Measurements from ENCODE around the gene GNAI3. TPM values are rescaled to one million over a fixed set of nuclear protein-coding genes. Genes with fewer than 3 reads are reported as not detected.
A peak's percentile ranks its signal among the peaks of the same experiment; 100 is the strongest.
"Not testable (repeated sequence)": the region's sequence is repeated elsewhere in the genome, so short reads cannot be mapped to it uniquely, and the experiment has no call there.

GNAI3 gene
- total RNA-seq, 1 experiment from 2014 or later: 10.0 TPM

DNA sequence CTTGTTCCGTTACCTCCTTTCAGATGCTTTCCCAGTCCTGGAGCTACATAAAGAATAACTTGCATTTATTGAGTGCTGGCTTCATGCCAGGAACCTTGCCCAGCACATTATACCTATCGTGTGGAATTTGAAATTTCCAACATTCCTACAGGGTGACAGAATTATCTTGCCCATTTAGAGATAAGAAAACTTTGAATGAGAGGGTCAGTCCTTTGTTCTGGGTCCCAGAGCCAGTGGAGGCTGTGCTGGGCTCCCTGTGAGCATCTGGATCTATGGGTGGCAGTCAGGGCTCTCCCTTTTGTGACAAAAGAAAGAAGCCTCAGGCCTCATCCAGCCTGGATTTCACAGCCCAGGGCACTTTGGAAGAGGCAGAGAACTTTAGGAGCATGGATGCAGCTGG, 110.7 kb downstream of the GNAI3 start:
- no peak for TF ChIP-seq EZH2 (IDR thresholded peaks at IDR 0.05; ENCODE audit: low read depth)
- TF ChIP-seq, protein P1, sequence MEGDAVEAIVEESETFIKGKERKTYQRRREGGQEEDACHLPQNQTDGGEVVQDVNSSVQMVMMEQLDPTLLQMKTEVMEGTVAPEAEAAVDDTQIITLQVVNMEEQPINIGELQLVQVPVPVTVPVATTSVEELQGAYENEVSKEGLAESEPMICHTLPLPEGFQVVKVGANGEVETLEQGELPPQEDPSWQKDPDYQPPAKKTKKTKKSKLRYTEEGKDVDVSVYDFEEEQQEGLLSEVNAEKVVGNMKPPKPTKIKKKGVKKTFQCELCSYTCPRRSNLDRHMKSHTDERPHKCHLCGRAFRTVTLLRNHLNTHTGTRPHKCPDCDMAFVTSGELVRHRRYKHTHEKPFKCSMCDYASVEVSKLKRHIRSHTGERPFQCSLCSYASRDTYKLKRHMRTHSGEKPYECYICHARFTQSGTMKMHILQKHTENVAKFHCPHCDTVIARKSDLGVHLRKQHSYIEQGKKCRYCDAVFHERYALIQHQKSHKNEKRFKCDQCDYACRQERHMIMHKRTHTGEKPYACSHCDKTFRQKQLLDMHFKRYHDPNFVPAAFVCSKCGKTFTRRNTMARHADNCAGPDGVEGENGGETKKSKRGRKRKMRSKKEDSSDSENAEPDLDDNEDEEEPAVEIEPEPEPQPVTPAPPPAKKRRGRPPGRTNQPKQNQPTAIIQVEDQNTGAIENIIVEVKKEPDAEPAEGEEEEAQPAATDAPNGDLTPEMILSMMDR (conservative IDR thresholded peaks at IDR 0.05): no peak
- Histone ChIP-seq H3K9me3 (ENCODE audit: insufficient read depth, low read depth) (0 out of 2 replicates have a peak, but pooled peaks cover 3% of the 10 kb centered on the region), H3K27ac (no peak overlapping the region), H3K4me2 (peak overlapping the region; percentile 28), H3K79me2 (ENCODE audit: low read depth) (no peaks in the 10 kb centered on the region), H3F3A (ENCODE audit: insufficient read depth, low read depth) (peaks cover 15% of the 10 kb centered on the region; the same call in 1 of the 2 replicates), H3K9me2 (ENCODE audit: insufficient read depth) (no peaks in the 10 kb centered on the region), H4K20me1 (ENCODE audit: insufficient read depth) (no peaks in the 10 kb centered on the region), H3K4me3 (no peak overlapping the region), H3K27me3 (ENCODE audit: insufficient read depth, low read depth) (no peaks in the 10 kb centered on the region), H3K36me3 (ENCODE audit: low read depth) (no peaks in the 10 kb centered on the region), H3K4me1 (replicated peaks; ENCODE audit: insufficient read depth) (peaks cover 47% of the 10 kb centered on the region), H2AFZ (no peak overlapping the region)
- POLR2A ChIA-PET (ENCODE audit: unreplicated experiment): interaction anchor here (0.6 kb wide), 1 partner anchor 59 kb away, joined by 3 read pairs; no protein-coding TSS in a partner anchor
- intact Hi-C loops (cut with micrococcal nuclease; ENCODE audit: unreplicated experiment): loop anchor here (5.0 kb wide), 1 partner anchor 58 kb away; no protein-coding TSS in a partner anchor
- CTCF ChIA-PET: interaction anchor here (0.6 kb wide), 1 partner anchor 129 kb away, joined by 4 read pairs; no protein-coding TSS in a partner anchor
- peak; percentile 44 to 71 for DNase-seq
- BruUV-seq (replicated peaks): no TSS peak

DNA sequence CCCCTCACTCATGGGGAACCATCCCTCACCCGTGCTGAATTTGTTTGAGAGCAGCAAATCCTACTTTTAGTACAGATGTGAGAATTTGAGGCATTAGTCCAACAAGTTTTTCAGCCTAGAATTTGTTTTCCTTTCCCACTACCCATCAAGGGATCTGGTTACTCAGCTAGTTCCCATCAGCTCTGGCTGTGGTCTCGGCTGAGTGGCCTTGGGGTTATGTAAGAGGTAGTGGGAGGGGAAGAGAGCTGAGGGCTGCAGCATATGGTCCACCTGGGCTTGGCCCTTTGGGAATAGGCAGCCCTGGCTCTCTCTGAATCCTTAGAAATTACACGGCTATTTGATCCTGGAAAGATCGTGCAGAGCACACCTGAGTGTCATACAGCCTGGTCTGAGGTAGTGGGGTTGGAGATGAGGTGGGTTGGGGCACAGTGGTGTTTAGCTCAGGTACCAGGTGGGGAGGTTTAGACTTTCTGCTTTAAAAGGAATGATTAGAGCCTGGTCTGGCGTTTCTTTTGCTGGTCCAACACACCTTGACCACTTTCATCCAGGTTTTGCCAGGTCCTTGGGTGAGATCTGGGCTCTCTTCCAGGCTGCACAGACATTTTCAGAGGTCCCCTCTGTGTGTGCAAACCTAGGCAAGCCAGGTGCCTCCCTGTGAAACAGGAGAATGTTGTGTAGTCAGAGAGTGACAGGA, 111.7 kb downstream of the GNAI3 start:
- no peak for TF ChIP-seq EZH2 (IDR thresholded peaks at IDR 0.05; ENCODE audit: low read depth)
- TF ChIP-seq, protein P1 (conservative IDR thresholded peaks at IDR 0.05): no peak
- peaks cover 22% of the 10 kb centered on the region; the same call in 1 of the 2 replicates for H3F3A ChIP-seq (ENCODE audit: insufficient read depth, low read depth)
- no peak for DNase-seq
- no peaks in the 10 kb centered on the region for H3K79me2 ChIP-seq (ENCODE audit: low read depth)
- peaks cover 50% of the 10 kb centered on the region for H3K4me1 ChIP-seq (replicated peaks; ENCODE audit: insufficient read depth)
- no peaks in the 10 kb centered on the region for H3K9me2 ChIP-seq (ENCODE audit: insufficient read depth)
- H3K9me3 ChIP-seq (ENCODE audit: insufficient read depth, low read depth): no peaks in the 10 kb centered on the region
- H3K4me2 ChIP-seq: no peak overlapping the region
- H3K27me3 ChIP-seq (ENCODE audit: insufficient read depth, low read depth): no peaks in the 10 kb centered on the region
- H3K36me3 ChIP-seq (ENCODE audit: low read depth): no peaks in the 10 kb centered on the region
- H4K20me1 ChIP-seq (ENCODE audit: insufficient read depth): no peaks in the 10 kb centered on the region
- intact Hi-C loops (cut with micrococcal nuclease; ENCODE audit: unreplicated experiment): loop anchor here (5.0 kb wide), 1 partner anchor 57 kb away; no protein-coding TSS in a partner anchor
- no TSS peak for BruUV-seq (replicated peaks)
- ChIA-PET CTCF (interaction anchor here (0.6 kb wide), 1 partner anchor 130 kb away, joined by 4 read pairs; no protein-coding TSS in a partner anchor), POLR2A (ENCODE audit: unreplicated experiment) (no interaction called here)
- H2AFZ ChIP-seq: no peak overlapping the region
- no peak overlapping the region for H3K4me3 ChIP-seq
- H3K27ac ChIP-seq: no peak overlapping the region

DNA sequence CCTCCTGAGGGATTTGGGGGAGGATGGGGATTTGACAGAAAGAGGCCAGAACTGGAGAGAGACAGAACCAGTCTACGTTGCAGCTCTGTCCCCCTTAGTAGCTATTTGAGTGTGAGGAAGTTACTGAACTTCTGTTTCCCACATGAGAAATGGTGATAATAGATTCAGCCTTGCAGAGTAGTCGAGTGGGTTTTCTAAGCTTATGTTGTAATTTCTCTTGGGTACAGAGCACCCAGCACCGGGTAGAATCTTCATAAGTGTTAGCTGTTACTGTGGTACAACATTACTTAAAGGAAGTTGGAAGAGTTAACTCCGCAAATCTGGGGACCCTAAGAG, 112.2 kb downstream of the GNAI3 start:
- H3K27me3 ChIP-seq (ENCODE audit: insufficient read depth, low read depth); H3K9me2 ChIP-seq (ENCODE audit: insufficient read depth); POLR2A ChIA-PET (ENCODE audit: unreplicated experiment); H3K4me2 ChIP-seq; intact Hi-C loops (cut with micrococcal nuclease; ENCODE audit: unreplicated experiment); H3K4me3 ChIP-seq; DNase-seq; H4K20me1 ChIP-seq (ENCODE audit: insufficient read depth); H3K9me3 ChIP-seq (ENCODE audit: insufficient read depth, low read depth); H3K36me3 ChIP-seq (ENCODE audit: low read depth); H3K27ac ChIP-seq; BruUV-seq (replicated peaks); H2AFZ ChIP-seq; H3K79me2 ChIP-seq (ENCODE audit: low read depth): not testable (repeated sequence)
- Histone ChIP-seq H3K4me1 (replicated peaks; ENCODE audit: insufficient read depth) (peaks cover 48% of the 10 kb centered on the region), H3F3A (ENCODE audit: insufficient read depth, low read depth) (peaks cover 22% of the 10 kb centered on the region; the same call in 1 of the 2 replicates)
- CTCF ChIA-PET: interaction anchor here (0.6 kb wide), 1 partner anchor 11 kb away, joined by 3 read pairs; no protein-coding TSS in a partner anchor

All from PC-9 (cell line).